IPS-15b (cell line): Measurements from ENCODE around the gene SCYGR4.

Source experiments
- H3K27me3 ChIP-seq: one replicate; pipeline ENCODE4 v1.6.1; 2013; ENCODE audit warnings: low read length; ENCODE audit not compliant: control insufficient read depth, insufficient read depth
- H3K36me3 ChIP-seq: one replicate; pipeline ENCODE4 v1.6.1; 2013; ENCODE audit warnings: low read length; ENCODE audit not compliant: control insufficient read depth, insufficient read depth
- H3K4me1 ChIP-seq: one replicate; pipeline ENCODE4 v1.6.1; 2013; ENCODE audit warnings: mild to moderate bottlenecking, low read length; ENCODE audit not compliant: control insufficient read depth, insufficient read depth
- H3K4me3 ChIP-seq: one replicate; pipeline ENCODE4 v1.5.1; 2013; ENCODE audit warnings: low read depth, low read length
- H3K9ac ChIP-seq: one replicate; pipeline ENCODE4 v1.6.1; 2013; ENCODE audit warnings: low read depth, mild to moderate bottlenecking, low read length
- H3K9me3 ChIP-seq: one replicate; pipeline ENCODE4 v1.6.1; 2013; ENCODE audit warnings: mild to moderate bottlenecking, low read length; ENCODE audit not compliant: control insufficient read depth, insufficient read depth

SCYGR4 gene, protein sequence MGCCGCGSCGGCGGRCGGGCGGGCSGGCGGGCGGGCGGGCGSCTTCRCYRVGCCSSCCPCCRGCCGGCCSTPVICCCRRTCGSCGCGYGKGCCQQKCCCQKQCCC

DNA sequence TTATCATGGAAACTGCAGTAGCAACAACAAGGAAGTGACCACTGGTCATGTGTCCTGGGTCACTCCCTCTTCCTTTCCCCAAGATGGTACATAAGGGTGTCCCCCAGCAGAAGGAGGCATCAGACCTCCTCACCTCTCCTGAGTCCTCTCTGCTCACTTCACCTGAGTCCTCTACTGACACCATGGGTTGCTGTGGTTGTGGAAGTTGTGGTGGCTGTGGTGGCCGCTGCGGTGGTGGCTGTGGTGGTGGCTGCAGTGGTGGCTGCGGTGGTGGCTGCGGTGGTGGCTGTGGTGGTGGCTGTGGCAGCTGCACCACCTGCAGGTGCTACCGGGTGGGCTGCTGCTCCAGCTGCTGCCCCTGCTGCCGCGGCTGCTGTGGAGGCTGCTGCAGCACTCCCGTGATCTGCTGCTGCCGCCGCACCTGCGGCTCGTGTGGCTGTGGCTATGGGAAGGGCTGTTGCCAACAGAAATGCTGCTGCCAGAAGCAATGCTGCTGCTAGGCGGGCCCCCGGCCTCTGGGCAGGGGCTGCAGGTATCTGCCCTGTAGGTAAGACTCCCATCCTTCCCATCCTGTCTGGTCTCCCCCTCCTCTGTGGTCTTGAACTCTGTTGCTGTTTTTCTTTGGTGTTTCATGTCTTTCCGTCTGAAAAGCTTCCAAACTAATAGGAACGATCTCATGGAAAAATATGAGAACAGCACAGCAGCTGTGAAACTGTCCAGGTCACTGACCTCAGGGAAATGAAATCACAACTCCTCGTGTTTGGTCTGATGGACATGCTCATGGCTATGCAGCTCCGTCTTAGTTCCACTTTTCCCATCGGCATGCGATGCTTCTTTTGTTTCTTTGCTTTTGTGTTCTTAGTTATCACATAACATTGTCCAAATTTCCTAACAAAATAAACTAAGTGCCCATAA, at the start of gene SCYGR4:
TSS of gene SCYGR4 (plus strand) at position 183 of the 915 bp plus-strand sequence. CDS start at position 183, 0 bp downstream.
- Histone ChIP-seq H3K9ac (no peak within 1 kb of the TSS), H3K4me1 (peaks cover 4% of the 10 kb centered on the region), H3K27me3 (peaks cover 4% of the 10 kb centered on the region), H3K4me3 (no peak within 1 kb of the TSS), H3K9me3 (no peaks in the 10 kb centered on the region), H3K36me3 (no peaks in the 10 kb centered on the region)

GRCh38 chr2:227568852-227569169, 48.5 kb upstream of the SCYGR4 start:
- Histone ChIP-seq H3K36me3 (no peaks in the 10 kb centered on the region), H3K4me1 (no peaks in the 10 kb centered on the region), H3K9ac (no peak overlapping the region), H3K9me3 (no peaks in the 10 kb centered on the region), H3K4me3 (no peak overlapping the region), H3K27me3 (no peaks in the 10 kb centered on the region)

GRCh38 chr2:227570615-227571014, 46.7 kb upstream of the SCYGR4 start:
- Histone ChIP-seq H3K9me3 (no peaks in the 10 kb centered on the region), H3K4me1 (no peaks in the 10 kb centered on the region), H3K9ac (no peak overlapping the region), H3K4me3 (no peak overlapping the region), H3K36me3 (no peaks in the 10 kb centered on the region), H3K27me3 (no peaks in the 10 kb centered on the region)

DNA sequence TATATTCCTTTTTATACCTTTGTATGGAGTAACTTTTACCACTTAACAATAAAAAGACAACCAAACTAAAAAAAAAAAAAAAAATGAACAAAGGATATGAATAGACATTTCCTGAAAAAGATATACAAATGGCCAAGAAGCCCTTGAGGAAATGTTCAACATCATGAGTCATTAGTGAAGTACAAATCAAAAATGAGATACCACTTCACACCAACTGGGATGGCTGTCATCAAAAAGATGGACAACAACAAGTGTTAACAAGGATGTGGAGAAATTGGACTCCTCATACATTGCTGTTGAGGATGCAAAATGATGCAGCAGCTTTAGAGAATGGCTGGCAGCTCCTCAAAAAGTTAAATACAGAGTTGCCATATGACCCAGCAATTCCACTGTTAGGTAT, 41.2 kb upstream of the SCYGR4 start:
- H3K27me3 ChIP-seq = no peaks in the 10 kb centered on the region
- no peaks in the 10 kb centered on the region for H3K4me1 ChIP-seq
- H3K9me3 ChIP-seq = no peaks in the 10 kb centered on the region
- no peak overlapping the region for H3K4me3 ChIP-seq
- no peak overlapping the region for H3K9ac ChIP-seq
- no peaks in the 10 kb centered on the region for H3K36me3 ChIP-seq

GRCh38 chr2:227576812-227577211, 40.5 kb upstream of the SCYGR4 start:
- Histone ChIP-seq H3K27me3 (no peaks in the 10 kb centered on the region), H3K4me3 (no peak overlapping the region), H3K4me1 (no peaks in the 10 kb centered on the region), H3K9ac (no peak overlapping the region), H3K9me3 (no peaks in the 10 kb centered on the region), H3K36me3 (no peaks in the 10 kb centered on the region)

- H3K9me3 ChIP-seq = no peaks in the 10 kb centered on the region
- no peaks in the 10 kb centered on the region for H3K36me3 ChIP-seq
- no peak overlapping the region for H3K4me3 ChIP-seq
- no peak overlapping the region for H3K9ac ChIP-seq
- no peaks in the 10 kb centered on the region for H3K27me3 ChIP-seq
- H3K4me1 ChIP-seq = no peaks in the 10 kb centered on the region
Observed at GRCh38 chr2:227577555-227577954, 39.7 kb upstream of the SCYGR4 start.

GRCh38 chr2:227578642-227579041, 38.7 kb upstream of the SCYGR4 start:
- H3K27me3 ChIP-seq = no peaks in the 10 kb centered on the region
- H3K36me3 ChIP-seq = no peaks in the 10 kb centered on the region
- H3K9me3 ChIP-seq = no peaks in the 10 kb centered on the region
- H3K4me3 ChIP-seq = no peak overlapping the region
- H3K4me1 ChIP-seq = no peaks in the 10 kb centered on the region
- no peak overlapping the region for H3K9ac ChIP-seq

DNA sequence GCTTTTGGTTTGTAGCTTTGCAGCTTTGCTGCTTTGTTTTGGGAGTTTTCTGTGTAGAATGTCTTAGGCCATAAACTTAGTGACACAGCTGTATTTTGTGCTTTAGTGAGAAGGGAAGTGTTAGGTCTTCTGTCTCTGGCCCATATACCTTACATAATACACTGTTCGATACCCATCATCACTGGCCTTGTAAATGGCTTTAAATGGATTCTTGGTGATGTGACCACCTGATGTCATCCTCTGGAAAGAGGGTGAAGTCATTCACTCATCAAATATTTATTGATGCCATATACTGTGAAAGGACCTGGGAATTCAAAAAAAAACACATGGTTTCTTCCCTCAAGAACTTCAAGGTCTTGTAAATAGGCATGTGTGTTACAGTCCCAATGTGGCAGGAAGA, 37.5 kb upstream of the SCYGR4 start:
- Histone ChIP-seq H3K4me3 (no peak overlapping the region), H3K27me3 (no peaks in the 10 kb centered on the region), H3K4me1 (no peaks in the 10 kb centered on the region), H3K9ac (no peak overlapping the region), H3K36me3 (no peaks in the 10 kb centered on the region), H3K9me3 (no peaks in the 10 kb centered on the region)

DNA sequence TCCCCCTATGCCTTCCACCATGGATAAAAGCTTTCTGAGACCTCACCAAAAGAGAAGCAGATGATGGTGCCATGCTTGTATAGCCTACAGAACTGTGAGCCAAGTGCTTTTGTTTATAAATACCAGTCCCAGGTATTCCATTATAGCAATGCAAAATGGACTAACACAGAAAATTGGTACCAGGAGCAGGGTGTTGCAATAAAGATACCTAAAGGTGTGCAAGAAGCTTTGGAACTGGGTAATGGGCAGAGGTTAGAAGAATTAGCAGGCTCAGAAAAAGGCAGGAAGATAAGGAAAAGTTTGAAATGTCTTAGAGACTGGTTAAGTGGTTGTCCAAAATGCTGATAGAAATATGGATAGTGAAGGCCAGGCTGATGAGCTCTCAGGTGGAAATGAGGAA, 34.9 kb upstream of the SCYGR4 start:
- no peaks in the 10 kb centered on the region for H3K9me3 ChIP-seq
- H3K9ac ChIP-seq = no peak overlapping the region
- no peaks in the 10 kb centered on the region for H3K4me1 ChIP-seq
- H3K36me3 ChIP-seq = no peaks in the 10 kb centered on the region
- H3K4me3 ChIP-seq = no peak overlapping the region
- H3K27me3 ChIP-seq = no peaks in the 10 kb centered on the region

- Histone ChIP-seq H3K4me1 (peaks cover 2% of the 10 kb centered on the region), H3K4me3 (no peak overlapping the region), H3K27me3 (no peaks in the 10 kb centered on the region), H3K9me3 (no peaks in the 10 kb centered on the region), H3K9ac (no peak overlapping the region), H3K36me3 (no peaks in the 10 kb centered on the region)
Observed at GRCh38 chr2:227592694-227593387, 24.5 kb upstream of the SCYGR4 start.

DNA sequence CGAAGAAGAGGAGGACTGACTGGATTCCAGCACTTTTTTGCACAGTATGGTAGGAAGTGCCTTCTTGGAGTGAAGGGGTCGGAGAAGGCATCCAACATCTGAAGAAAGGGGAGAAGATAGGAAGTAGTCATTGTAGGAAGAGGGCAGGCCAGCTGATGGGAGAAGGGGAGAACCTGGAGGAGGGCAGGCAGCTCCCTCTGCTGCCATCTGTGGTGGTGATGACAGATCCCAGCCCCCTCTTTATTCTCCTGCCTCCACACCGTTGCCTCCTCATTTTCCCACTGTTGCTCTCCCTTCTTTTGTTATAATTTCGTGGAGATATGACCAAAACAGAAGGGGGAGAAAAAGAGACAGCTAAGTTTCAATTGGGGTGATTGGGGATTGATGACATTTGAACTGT, 21.5 kb upstream of the SCYGR4 start:
- Histone ChIP-seq H3K4me1 (peaks cover 2% of the 10 kb centered on the region), H3K36me3 (no peaks in the 10 kb centered on the region), H3K9me3 (no peaks in the 10 kb centered on the region), H3K9ac (no peak overlapping the region), H3K4me3 (no peak overlapping the region), H3K27me3 (no peaks in the 10 kb centered on the region)

- Histone ChIP-seq H3K9ac (no peak overlapping the region), H3K4me3 (no peak overlapping the region), H3K9me3 (no peaks in the 10 kb centered on the region), H3K4me1 (peaks cover 2% of the 10 kb centered on the region), H3K36me3 (no peaks in the 10 kb centered on the region), H3K27me3 (no peaks in the 10 kb centered on the region)
Observed at GRCh38 chr2:227597036-227597435, 20.3 kb upstream of the SCYGR4 start.
